ENCODE results near the gene KLHL22.

Gene KLHL22

DNA sequence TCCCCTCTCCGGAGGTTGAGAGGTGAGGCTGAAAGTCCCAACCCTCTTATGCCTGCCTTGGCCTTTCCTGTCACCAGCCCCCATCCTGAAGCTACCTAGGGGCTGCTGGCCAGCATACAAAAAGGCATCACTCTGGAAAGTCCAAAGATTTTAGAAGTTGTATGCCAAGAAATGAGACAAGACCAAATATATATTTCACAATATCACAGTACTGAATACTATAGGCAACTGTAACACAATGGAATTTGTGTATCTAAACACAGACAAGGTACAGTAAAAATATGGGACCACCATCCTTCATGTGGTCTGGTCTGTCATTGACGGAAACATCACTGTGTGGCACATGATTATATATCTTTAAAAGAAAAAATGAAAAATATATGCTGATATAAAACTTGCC, 4.2 kb downstream of the KLHL22 start:
- Histone ChIP-seq H3K4me2 (ENCODE audit: low read length) (no peak overlapping the region), H3K27me3 (ENCODE audit: insufficient read depth, low read length) (no peaks in the 10 kb centered on the region), H3K4me1 (ENCODE audit: control insufficient read depth in 1 of 2, insufficient read depth in 2 of 2, low read length in 2 of 2) (peaks cover 3 to 7% of the 10 kb centered on the region in 2 experiments), H2BK120ac (ENCODE audit: insufficient read depth, low read length, poor library complexity) (no peak overlapping the region), H3K18ac (ENCODE audit: low read length) (no peak overlapping the region), H3K36me3 (ENCODE audit: control insufficient read depth in 1 of 2, insufficient read depth in 2 of 2, low read length in 2 of 2) (peaks cover 0 to 2% of the 10 kb centered on the region in 2 experiments), H3K79me2 (ENCODE audit: control insufficient read depth, insufficient read depth, low read length, poor library complexity) (peaks cover 11% of the 10 kb centered on the region), H3K4ac (ENCODE audit: low read depth, low read length) (no peak overlapping the region), H3K9ac (ENCODE audit: low read length) (no peak overlapping the region), H4K12ac (ENCODE audit: low read depth, low read length) (no peak overlapping the region), H3K4me3 (ENCODE audit: low read depth, low read length) (no peak overlapping the region), H4K91ac (ENCODE audit: low read depth, low read length) (no peak overlapping the region), H2AFZ (ENCODE audit: insufficient read depth, low read length, poor library complexity) (no peak overlapping the region), H3K9me3 (ENCODE audit: insufficient read depth, low read depth, low read length) (no peaks in the 10 kb centered on the region), H4K8ac (ENCODE audit: low read depth, low read length) (no peak overlapping the region), H3K14ac (ENCODE audit: low read length) (no peak overlapping the region), H2BK5ac (ENCODE audit: low read depth, low read length, poor library complexity) (no peak overlapping the region), H2BK12ac (ENCODE audit: low read length) (no peak overlapping the region), H3K27ac (ENCODE audit: low read depth, low read length) (no peak overlapping the region), H2AK5ac (ENCODE audit: low read length) (no peak overlapping the region), H3K79me1 (ENCODE audit: low read length) (peaks cover 13% of the 10 kb centered on the region), H3K23ac (ENCODE audit: low read length) (no peak overlapping the region)
- no CpG with 5 or more reads among the region's 2 CpGs for WGBS (ENCODE audit: extremely low coverage, insufficient coverage, insufficient read length)
- DNase-seq, result no peak

DNA sequence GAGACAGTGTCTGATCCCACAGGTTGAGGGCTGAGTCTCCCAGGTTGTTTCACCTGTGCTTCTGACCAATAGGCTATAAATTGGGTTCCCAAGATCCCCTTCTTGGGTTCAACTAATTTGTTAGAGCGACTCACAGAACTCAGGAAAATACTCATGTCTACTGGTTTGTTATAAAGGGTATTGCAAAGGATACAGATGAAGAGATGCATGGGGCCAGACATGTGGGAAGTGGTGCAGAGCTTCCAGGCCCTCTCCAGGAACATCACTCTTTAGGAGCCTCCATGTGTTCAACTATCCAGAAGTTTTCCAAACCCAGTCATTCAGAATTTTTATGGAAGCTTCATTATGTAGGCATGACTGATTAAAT, 4.7 kb downstream of the KLHL22 start:
- Histone ChIP-seq H3K27me3 (ENCODE audit: insufficient read depth, low read length) (no peaks in the 10 kb centered on the region), H4K12ac (ENCODE audit: low read depth, low read length) (no peak overlapping the region), H3K36me3 (ENCODE audit: control insufficient read depth in 1 of 2, insufficient read depth in 2 of 2, low read length in 2 of 2) (peaks cover 0 to 2% of the 10 kb centered on the region in 2 experiments), H3K79me1 (ENCODE audit: low read length) (peaks cover 9% of the 10 kb centered on the region), H2BK12ac (ENCODE audit: low read length) (no peak overlapping the region), H2BK120ac (ENCODE audit: insufficient read depth, low read length, poor library complexity) (no peak overlapping the region), H3K4me1 (ENCODE audit: control insufficient read depth in 1 of 2, insufficient read depth in 2 of 2, low read length in 2 of 2) (peaks cover 5 to 11% of the 10 kb centered on the region in 2 experiments), H2AK5ac (ENCODE audit: low read length) (no peak overlapping the region), H3K4ac (ENCODE audit: low read depth, low read length) (no peak overlapping the region), H3K4me2 (ENCODE audit: low read length) (no peak overlapping the region), H3K18ac (ENCODE audit: low read length) (no peak overlapping the region), H3K79me2 (ENCODE audit: control insufficient read depth, insufficient read depth, low read length, poor library complexity) (peaks cover 7% of the 10 kb centered on the region), H3K9me3 (ENCODE audit: insufficient read depth, low read depth, low read length) (no peaks in the 10 kb centered on the region), H3K9ac (ENCODE audit: low read length) (no peak overlapping the region), H2AFZ (ENCODE audit: insufficient read depth, low read length, poor library complexity) (no peak overlapping the region), H3K23ac (ENCODE audit: low read length) (no peak overlapping the region), H4K8ac (ENCODE audit: low read depth, low read length) (no peak overlapping the region), H2BK5ac (ENCODE audit: low read depth, low read length, poor library complexity) (no peak overlapping the region), H3K14ac (ENCODE audit: low read length) (no peak overlapping the region), H4K91ac (ENCODE audit: low read depth, low read length) (no peak overlapping the region), H3K27ac (ENCODE audit: low read depth, low read length) (no peak overlapping the region), H3K4me3 (ENCODE audit: low read depth, low read length) (no peak overlapping the region)
- DNase-seq, result no peak
- no CpG with 5 or more reads among the region's 1 CpG for WGBS (ENCODE audit: extremely low coverage, insufficient coverage, insufficient read length)

DNA sequence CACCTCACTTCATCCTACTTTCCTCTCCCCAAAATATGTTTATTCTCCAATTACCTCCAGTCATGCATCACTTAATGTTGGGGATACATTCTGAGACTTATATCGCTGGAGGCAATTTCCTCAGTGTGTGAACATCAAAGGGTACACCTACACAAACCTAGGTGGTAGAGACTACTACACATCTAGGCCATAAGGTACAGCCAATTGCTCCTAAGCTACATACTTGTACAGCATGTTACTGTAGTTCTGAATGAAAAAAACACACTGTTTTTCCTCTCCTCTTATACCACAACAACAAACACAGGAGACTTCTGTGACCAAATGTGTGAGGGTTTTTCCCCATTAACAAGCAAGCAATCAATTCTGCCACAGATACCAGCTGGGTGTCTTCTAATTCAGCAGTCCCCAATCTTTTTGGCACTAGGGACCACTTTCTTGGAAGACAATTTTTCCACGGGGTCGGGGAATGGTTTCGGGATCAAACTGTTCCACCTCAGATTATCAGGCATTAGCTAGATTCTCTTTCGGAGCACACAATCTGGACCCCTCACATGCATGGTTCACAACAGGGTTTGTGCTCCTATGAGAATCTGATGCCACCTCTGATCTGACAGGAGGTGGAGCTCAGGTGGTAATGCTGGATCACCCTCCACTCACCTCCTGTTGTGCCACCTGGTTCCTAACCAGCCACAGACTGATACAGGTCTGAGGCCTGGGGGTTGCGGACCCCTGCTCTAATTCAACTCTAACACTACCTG, 5.2 kb downstream of the KLHL22 start:
- Histone ChIP-seq H3K18ac (ENCODE audit: low read length) (no peak overlapping the region), H4K91ac (ENCODE audit: low read depth, low read length) (no peak overlapping the region), H2BK12ac (ENCODE audit: low read length) (no peak overlapping the region), H3K27ac (ENCODE audit: low read depth, low read length) (no peak overlapping the region), H2BK120ac (ENCODE audit: insufficient read depth, low read length, poor library complexity) (no peak overlapping the region), H4K12ac (ENCODE audit: low read depth, low read length) (no peak overlapping the region), H3K79me1 (ENCODE audit: low read length) (peaks cover 5% of the 10 kb centered on the region), H3K27me3 (ENCODE audit: insufficient read depth, low read length) (no peaks in the 10 kb centered on the region), H3K9ac (ENCODE audit: low read length) (no peak overlapping the region), H3K9me3 (ENCODE audit: insufficient read depth, low read depth, low read length) (no peaks in the 10 kb centered on the region), H3K23ac (ENCODE audit: low read length) (no peak overlapping the region), H3K4ac (ENCODE audit: low read depth, low read length) (no peak overlapping the region), H3K4me1 (ENCODE audit: control insufficient read depth in 1 of 2, insufficient read depth in 2 of 2, low read length in 2 of 2) (peaks cover 5 to 11% of the 10 kb centered on the region in 2 experiments), H3K79me2 (ENCODE audit: control insufficient read depth, insufficient read depth, low read length, poor library complexity) (peaks cover 6% of the 10 kb centered on the region), H2AK5ac (ENCODE audit: low read length) (no peak overlapping the region), H3K4me2 (ENCODE audit: low read length) (no peak overlapping the region), H3K4me3 (ENCODE audit: low read depth, low read length) (no peak overlapping the region), H2AFZ (ENCODE audit: insufficient read depth, low read length, poor library complexity) (no peak overlapping the region), H4K8ac (ENCODE audit: low read depth, low read length) (no peak overlapping the region), H3K36me3 (ENCODE audit: control insufficient read depth in 1 of 2, insufficient read depth in 2 of 2, low read length in 2 of 2) (peaks cover 0 to 2% of the 10 kb centered on the region in 2 experiments), H2BK5ac (ENCODE audit: low read depth, low read length, poor library complexity) (no peak overlapping the region), H3K14ac (ENCODE audit: low read length) (no peak overlapping the region)
- WGBS (ENCODE audit: extremely low coverage, insufficient coverage, insufficient read length), result no CpG with 5 or more reads among the region's 6 CpGs
- DNase-seq, result no peak

DNA sequence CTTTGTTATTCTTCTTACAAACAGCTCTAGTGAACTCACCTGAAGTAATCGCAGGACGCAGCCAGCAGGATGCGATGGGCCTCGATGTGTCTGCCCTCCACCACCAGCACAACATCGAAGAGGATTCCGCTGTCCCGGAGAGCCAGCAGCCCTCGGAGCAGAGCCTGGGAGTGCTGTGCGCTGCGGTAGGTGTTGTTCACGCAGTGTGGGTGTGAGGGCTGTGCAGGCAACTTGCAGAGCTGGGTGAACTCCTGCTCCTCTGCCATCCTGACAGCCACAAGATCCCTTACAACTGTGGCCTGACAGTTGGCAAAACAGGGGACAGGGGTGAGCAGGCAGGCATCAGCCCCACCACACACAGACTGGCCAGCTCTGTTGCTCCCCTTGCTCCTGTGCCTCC, 6.6 kb downstream of the KLHL22 start:
- Histone ChIP-seq H4K8ac (ENCODE audit: low read depth, low read length) (no peak overlapping the region), H2AFZ (ENCODE audit: insufficient read depth, low read length, poor library complexity) (no peak overlapping the region), H2BK5ac (ENCODE audit: low read depth, low read length, poor library complexity) (no peak overlapping the region), H3K4ac (ENCODE audit: low read depth, low read length) (no peak overlapping the region), H3K27ac (ENCODE audit: low read depth, low read length) (no peak overlapping the region), H3K9ac (ENCODE audit: low read length) (no peak overlapping the region), H3K9me3 (ENCODE audit: insufficient read depth, low read depth, low read length) (no peaks in the 10 kb centered on the region), H2BK12ac (ENCODE audit: low read length) (no peak overlapping the region), H4K91ac (ENCODE audit: low read depth, low read length) (no peak overlapping the region), H3K36me3 (ENCODE audit: control insufficient read depth in 1 of 2, insufficient read depth in 2 of 2, low read length in 2 of 2) (peaks cover 2% of the 10 kb centered on the region in 2 experiments), H4K12ac (ENCODE audit: low read depth, low read length) (no peak overlapping the region), H3K4me2 (ENCODE audit: low read length) (no peak overlapping the region), H3K79me2 (ENCODE audit: control insufficient read depth, insufficient read depth, low read length, poor library complexity) (no peaks in the 10 kb centered on the region), H3K4me3 (ENCODE audit: low read depth, low read length) (no peak overlapping the region), H3K79me1 (ENCODE audit: low read length) (no peaks in the 10 kb centered on the region), H3K4me1 (ENCODE audit: control insufficient read depth in 1 of 2, insufficient read depth in 2 of 2, low read length in 2 of 2) (peaks cover 2 to 4% of the 10 kb centered on the region in 2 experiments), H3K14ac (ENCODE audit: low read length) (no peak overlapping the region), H3K27me3 (ENCODE audit: insufficient read depth, low read length) (no peaks in the 10 kb centered on the region), H3K18ac (ENCODE audit: low read length) (no peak overlapping the region), H3K23ac (ENCODE audit: low read length) (no peak overlapping the region), H2BK120ac (ENCODE audit: insufficient read depth, low read length, poor library complexity) (no peak overlapping the region), H2AK5ac (ENCODE audit: low read length) (no peak overlapping the region)
- no peak for DNase-seq
- no CpG with 5 or more reads among the region's 11 CpGs for WGBS (ENCODE audit: extremely low coverage, insufficient coverage, insufficient read length)

All from trophoblast cell (in vitro differentiated cells and primary cell).